Activated CD4-positive, CD25-positive, alpha-beta regulatory T cell treated with anti-CD3 and anti-CD28 coated beads, Interleukin-2, amount 50 U/mL, for 16 hours (primary cell): Measurements from ENCODE around the gene TPK1.
"Not testable (repeated sequence)": the region's sequence is repeated elsewhere in the genome, so short reads cannot be mapped to it uniquely, and the experiment has no call there.

Source experiments
- DNase-seq: peaks from one replicate; pipeline ENCODE4 v3.0.0-alpha.2; 2020; ENCODE audit warnings: low read depth, low spot score

Gene TPK1

GRCh38 chr7:144629598-144629997 lies 206.3 kb downstream of the TPK1 start:
- DNase-seq = no peak

- no peak for DNase-seq
Observed at GRCh38 chr7:144629011-144629410, 206.8 kb downstream of the TPK1 start.

GRCh38 chr7:144628176-144628575 lies 207.7 kb downstream of the TPK1 start:
- no peak for DNase-seq

- no peak for DNase-seq
Observed at GRCh38 chr7:144622745-144623144, 213.1 kb downstream of the TPK1 start.

GRCh38 chr7:144606261-144606660 lies 229.6 kb downstream of the TPK1 start:
- DNase-seq = no peak

- no peak for DNase-seq
Observed at GRCh38 chr7:144596953-144597352, 238.9 kb downstream of the TPK1 start.

- no peak for DNase-seq
Observed at GRCh38 chr7:144594580-144594979, 241.3 kb downstream of the TPK1 start.

GRCh38 chr7:144588559-144589051 lies 247.2 kb downstream of the TPK1 start:
- no peak for DNase-seq

- DNase-seq = no peak
Observed at GRCh38 chr7:144587701-144588100, 248.2 kb downstream of the TPK1 start.

- DNase-seq = no peak
Observed at GRCh38 chr7:144584726-144585125, 251.1 kb downstream of the TPK1 start.

- no peak for DNase-seq
Observed at GRCh38 chr7:144579687-144580086, 256.2 kb downstream of the TPK1 start.

GRCh38 chr7:144575456-144575855 lies 260.4 kb downstream of the TPK1 start:
- DNase-seq = no peak

GRCh38 chr7:144574753-144575152 lies 261.1 kb downstream of the TPK1 start:
- DNase-seq = not testable (repeated sequence)

GRCh38 chr7:144568233-144568632 lies 267.6 kb downstream of the TPK1 start:
- DNase-seq = no peak

- DNase-seq = no peak
Observed at GRCh38 chr7:144565586-144565985, 270.3 kb downstream of the TPK1 start.

- DNase-seq = no peak
Observed at GRCh38 chr7:144549861-144550260, 286.0 kb downstream of the TPK1 start.

- DNase-seq = no peak
Observed at GRCh38 chr7:144548556-144548955, 287.3 kb downstream of the TPK1 start.

GRCh38 chr7:144547888-144548287 lies 288.0 kb downstream of the TPK1 start:
- DNase-seq = no peak

GRCh38 chr7:144546782-144547181 lies 289.1 kb downstream of the TPK1 start:
- no peak for DNase-seq

GRCh38 chr7:144545330-144545729 lies 290.5 kb downstream of the TPK1 start:
- DNase-seq = no peak

- no peak for DNase-seq
Observed at GRCh38 chr7:144534655-144535395, 301.0 kb downstream of the TPK1 start.

GRCh38 chr7:144534196-144534595 lies 301.7 kb downstream of the TPK1 start:
- no peak for DNase-seq

- no peak for DNase-seq
Observed at GRCh38 chr7:144531181-144531580, 304.7 kb downstream of the TPK1 start.
